VCaP (cell line): ENCODE measurements around the gene NFKBIE.

Experiments used
- H3K27ac ChIP-seq: fragments of 450-650 bp; 2 replicates; pipeline ENCODE4 v1.5.1; 2017
- TF ChIP-seq, protein P1 (sequence below): fragments of 450-650 bp; conservative IDR thresholded peaks from 2 replicates; pipeline ENCODE4 v1.5.1; 2017; ENCODE audit warnings: mild to moderate bottlenecking, moderate library complexity

NFKBIE gene

DNA sequence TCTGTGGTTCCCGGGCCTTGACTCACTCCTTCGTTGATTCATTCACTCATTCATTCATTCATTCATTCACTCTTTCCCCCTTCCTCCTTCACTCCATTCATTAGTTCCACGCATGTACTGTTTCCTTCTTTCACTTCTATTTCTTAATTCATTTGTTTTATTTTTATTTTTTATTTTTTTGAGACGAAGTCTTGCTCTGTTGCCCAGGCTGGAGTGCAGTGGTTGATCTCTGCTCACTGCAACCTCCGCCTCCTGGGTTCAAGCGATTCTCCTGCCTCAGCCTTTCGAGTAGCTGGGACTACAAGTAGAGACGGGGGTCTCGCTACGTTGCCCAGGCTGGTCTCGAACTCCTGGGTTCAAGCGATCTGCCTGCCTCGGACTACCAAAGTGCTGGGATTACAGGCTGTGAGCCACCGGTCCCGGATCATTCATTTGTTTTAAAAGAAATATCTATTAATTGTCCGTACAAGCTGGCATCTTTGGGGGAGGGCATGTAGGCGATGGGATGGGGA, 427 bp upstream of the NFKBIE start:
- H3K27ac ChIP-seq, result peak overlapping the region; percentile 85
- TF ChIP-seq, protein P1, sequence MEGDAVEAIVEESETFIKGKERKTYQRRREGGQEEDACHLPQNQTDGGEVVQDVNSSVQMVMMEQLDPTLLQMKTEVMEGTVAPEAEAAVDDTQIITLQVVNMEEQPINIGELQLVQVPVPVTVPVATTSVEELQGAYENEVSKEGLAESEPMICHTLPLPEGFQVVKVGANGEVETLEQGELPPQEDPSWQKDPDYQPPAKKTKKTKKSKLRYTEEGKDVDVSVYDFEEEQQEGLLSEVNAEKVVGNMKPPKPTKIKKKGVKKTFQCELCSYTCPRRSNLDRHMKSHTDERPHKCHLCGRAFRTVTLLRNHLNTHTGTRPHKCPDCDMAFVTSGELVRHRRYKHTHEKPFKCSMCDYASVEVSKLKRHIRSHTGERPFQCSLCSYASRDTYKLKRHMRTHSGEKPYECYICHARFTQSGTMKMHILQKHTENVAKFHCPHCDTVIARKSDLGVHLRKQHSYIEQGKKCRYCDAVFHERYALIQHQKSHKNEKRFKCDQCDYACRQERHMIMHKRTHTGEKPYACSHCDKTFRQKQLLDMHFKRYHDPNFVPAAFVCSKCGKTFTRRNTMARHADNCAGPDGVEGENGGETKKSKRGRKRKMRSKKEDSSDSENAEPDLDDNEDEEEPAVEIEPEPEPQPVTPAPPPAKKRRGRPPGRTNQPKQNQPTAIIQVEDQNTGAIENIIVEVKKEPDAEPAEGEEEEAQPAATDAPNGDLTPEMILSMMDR, result no peak

GRCh38 chr6:44264154-44265006, 971 bp downstream of the NFKBIE start:
- TF ChIP-seq, protein P1, result no peak
- H3K27ac ChIP-seq, result peak overlapping the region; percentile 85

DNA sequence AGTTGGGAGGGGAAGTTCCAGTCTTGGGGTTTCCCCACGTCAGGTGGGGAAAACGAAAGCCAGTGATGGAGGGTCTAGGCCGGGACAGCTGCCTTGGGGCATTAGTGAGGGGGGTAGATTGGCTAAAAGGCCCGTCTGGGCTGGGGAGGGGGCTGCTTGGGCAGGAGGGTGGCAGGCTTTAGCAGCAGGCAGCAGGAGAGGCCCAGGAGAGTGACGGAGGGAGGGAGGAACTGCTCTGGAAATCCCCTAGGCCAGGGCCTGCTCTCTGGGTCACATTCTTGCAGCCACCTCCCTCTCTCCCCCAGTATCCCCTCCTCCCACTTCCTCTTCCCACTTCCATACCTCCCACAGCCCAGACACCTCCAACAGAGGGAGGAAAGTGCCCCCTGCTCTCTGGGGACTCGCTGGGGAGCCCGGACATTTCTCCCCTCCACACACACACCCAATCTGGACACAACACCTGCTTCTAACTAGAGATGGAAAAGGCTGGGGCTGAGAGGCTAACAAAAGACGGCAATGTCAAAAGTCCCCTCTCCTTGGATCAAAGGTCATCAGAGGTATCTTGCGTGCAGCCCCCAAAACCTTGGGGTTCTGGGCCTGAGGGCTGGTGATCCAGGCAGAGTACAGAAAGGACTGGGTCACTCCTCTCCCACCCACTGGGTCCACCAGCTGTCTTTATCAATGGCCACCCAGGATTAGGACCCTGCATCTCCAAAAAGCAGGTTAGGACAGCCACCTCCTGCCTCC, 1.8 kb downstream of the NFKBIE start:
- peak overlapping the region; percentile 85; the same call in 1 of the 2 replicates for H3K27ac ChIP-seq
- TF ChIP-seq, protein P1, result no peak

GRCh38 chr6:44262467-44263353, 2.6 kb downstream of the NFKBIE start:
- TF ChIP-seq, protein P1, result no peak
- no peak overlapping the region; the same call in 1 of the 2 replicates for H3K27ac ChIP-seq

GRCh38 chr6:44261581-44261980, 3.8 kb downstream of the NFKBIE start:
- no peak overlapping the region for H3K27ac ChIP-seq
- TF ChIP-seq, protein P1, result no peak

DNA sequence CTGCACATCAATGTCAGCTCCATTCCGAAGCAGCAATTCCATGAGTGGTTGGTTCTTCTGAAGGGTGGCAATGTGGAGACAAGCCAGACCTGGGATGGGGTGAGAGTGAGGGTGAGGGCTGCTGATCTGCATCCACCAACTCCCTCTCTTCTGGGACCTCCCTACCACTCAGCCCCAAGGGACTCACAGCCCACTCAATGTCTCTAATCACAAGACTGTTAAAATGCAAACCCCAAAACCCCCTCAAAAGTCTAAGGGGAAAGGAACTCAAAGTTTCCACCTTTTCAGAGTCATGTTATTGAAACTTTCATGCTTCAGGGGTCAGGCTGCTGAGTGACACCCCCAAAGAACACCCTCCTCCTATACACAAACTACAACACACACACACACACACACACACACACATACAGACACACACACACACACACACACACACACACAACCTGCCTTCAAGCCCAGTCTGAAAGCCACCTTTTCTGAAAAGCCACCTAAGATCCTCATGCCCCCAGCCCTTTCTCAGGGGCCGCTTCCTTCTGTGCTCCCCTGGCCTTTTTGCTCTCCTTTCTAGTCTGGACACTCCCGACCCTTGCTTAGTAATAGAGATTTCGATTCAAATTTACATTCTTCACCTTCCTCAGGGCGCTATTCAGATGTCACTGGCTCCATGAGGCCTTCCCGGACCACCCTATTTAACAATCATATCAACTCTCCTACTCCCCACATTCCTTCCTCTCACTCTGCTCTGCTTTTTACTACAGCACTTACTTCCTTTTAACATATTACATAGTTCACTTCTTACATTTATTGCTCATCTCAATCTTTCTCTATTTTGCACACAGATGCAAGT, 4.7 kb downstream of the NFKBIE start:
- no peak overlapping the region for H3K27ac ChIP-seq

More for the DNA sequence above, 4.7 kb downstream of the NFKBIE start:
- TF ChIP-seq, protein P1, result no peak
